Breast epithelium (tissue), 4 donors: Measurements from ENCODE around the gene WDFY2. TPM values are rescaled to one million over a fixed set of nuclear protein-coding genes. Genes with fewer than 3 reads are reported as not detected.

ENCODE experiments used
- DNase-seq, 2 donors: peaks; one replicate each; pipeline ENCODE4 v3.0.0-alpha.2; 2019; ENCODE audit warnings: low spot score in 2 of 2
- H3K27ac ChIP-seq, 2 donors: fragments of 200-600 bp; sonication (generic) in 1 of 2; one replicate each; pipeline ENCODE4 v1.5.1; 2016 to 2019; ENCODE audit warnings: mild to moderate bottlenecking in 1 of 2
- H3K27me3 ChIP-seq, 2 donors: fragments of 200-600 bp; sonication (generic) in 1 of 2; one replicate each; pipeline versions ENCODE4 v1.5.1 to v1.6.0; 2017 to 2019; ENCODE audit warnings: control low read depth in 1 of 2, mild to moderate bottlenecking in 1 of 2
- H3K36me3 ChIP-seq: fragments of 200-600 bp; one replicate; pipeline ENCODE4 v1.5.1; 2019
- H3K4me1 ChIP-seq, 2 donors: fragments of 200-600 bp; sonication (generic); one replicate each; pipeline ENCODE4 v1.5.1; 2016 to 2019; ENCODE audit warnings: control low read depth in 1 of 2
- H3K4me3 ChIP-seq, 3 donors: fragments of 200-600 bp; sonication (generic); 1 replicate in 2 of 3; 2 replicates in 1 of 3; pipeline ENCODE4 v1.5.1; 2016 to 2019; ENCODE audit warnings: mild to moderate bottlenecking in 3 of 3, moderate library complexity in 2 of 3
- H3K9me3 ChIP-seq, 2 donors: fragments of 200-600 bp; sonication (generic) in 1 of 2; one replicate each; pipeline ENCODE4 v1.5.1; 2016 to 2019; ENCODE audit warnings: control low read depth in 1 of 2
- POLR2A ChIP-seq: fragments of 450-650 bp; IDR thresholded peaks from one replicate; pipeline ENCODE4 v1.6.1; 2016; ENCODE audit warnings: antibody characterized with exemption, mild to moderate bottlenecking, moderate library complexity
- POLR2AphosphoS5 ChIP-seq, 3 donors: sonication (generic); formaldehyde crosslinking; IDR thresholded peaks; one replicate each; pipeline ENCODE4 v1.6.1; 2017; ENCODE audit warnings: antibody characterized with exemption in 3 of 3
- intact Hi-C: fragments of 100-400 bp; cut with DNase I; formaldehyde crosslinking; loops from one replicate; pipeline ENCODE4 v1.15.1; 2023; ENCODE audit warnings: low total_unique reads
- total RNA-seq, 3 donors: library from RNA; depleted of rRNA; stranded (reverse); fragments of >200 nt; gene quantifications; one replicate each; pipeline ENCODE4 v1.1.0, GENCODE V29; 2016
- TF ChIP-seq, protein P1 (sequence below), 3 donors: fragments of 450-650 bp; IDR thresholded peaks; one replicate each; pipeline ENCODE4 v1.5.1; 2016 to 2017; ENCODE audit warnings: antibody characterized with exemption in 3 of 3, mild to moderate bottlenecking in 3 of 3, moderate library complexity in 3 of 3

WDFY2 gene
- total RNA-seq, 3 donors from 2014 or later = 21.0 to 27.7 (median 21.4) TPM

DNA sequence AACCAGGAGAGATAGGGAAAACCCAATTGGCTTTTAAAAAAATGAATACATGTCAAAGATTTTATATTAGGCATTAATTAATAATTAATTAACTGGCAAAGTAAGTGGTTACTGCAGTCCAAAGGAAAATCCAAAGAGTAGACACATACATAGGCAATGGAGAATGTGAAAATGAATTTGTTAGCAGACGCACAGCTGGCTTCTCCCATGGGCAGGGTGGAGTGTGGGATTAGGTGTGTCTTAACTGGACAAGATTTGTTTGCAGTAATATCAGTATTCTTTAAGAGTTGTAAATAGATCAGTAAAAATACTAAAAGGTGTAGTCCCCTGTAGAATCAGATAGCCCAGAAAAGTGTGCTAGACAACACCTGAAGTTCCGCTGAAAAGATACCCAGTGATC, 161.0 kb downstream of the WDFY2 start:
- Histone ChIP-seq H3K4me3 (no peak overlapping the region), H3K27me3 (no peaks in the 10 kb centered on the region), H3K4me1 (no peaks in the 10 kb centered on the region), H3K36me3 (no peaks in the 10 kb centered on the region), H3K9me3 (peaks cover 7% of the 10 kb centered on the region in 2 donors), H3K27ac (no peak overlapping the region)
- no peak for TF ChIP-seq POLR2A
- TF ChIP-seq, protein P1, sequence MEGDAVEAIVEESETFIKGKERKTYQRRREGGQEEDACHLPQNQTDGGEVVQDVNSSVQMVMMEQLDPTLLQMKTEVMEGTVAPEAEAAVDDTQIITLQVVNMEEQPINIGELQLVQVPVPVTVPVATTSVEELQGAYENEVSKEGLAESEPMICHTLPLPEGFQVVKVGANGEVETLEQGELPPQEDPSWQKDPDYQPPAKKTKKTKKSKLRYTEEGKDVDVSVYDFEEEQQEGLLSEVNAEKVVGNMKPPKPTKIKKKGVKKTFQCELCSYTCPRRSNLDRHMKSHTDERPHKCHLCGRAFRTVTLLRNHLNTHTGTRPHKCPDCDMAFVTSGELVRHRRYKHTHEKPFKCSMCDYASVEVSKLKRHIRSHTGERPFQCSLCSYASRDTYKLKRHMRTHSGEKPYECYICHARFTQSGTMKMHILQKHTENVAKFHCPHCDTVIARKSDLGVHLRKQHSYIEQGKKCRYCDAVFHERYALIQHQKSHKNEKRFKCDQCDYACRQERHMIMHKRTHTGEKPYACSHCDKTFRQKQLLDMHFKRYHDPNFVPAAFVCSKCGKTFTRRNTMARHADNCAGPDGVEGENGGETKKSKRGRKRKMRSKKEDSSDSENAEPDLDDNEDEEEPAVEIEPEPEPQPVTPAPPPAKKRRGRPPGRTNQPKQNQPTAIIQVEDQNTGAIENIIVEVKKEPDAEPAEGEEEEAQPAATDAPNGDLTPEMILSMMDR (IDR thresholded peaks at IDR 0.05) = no peak
- no peak for TF ChIP-seq POLR2AphosphoS5 (IDR thresholded peaks at IDR 0.05)
- DNase-seq = no peak
- intact Hi-C loops = no loop called here

DNA sequence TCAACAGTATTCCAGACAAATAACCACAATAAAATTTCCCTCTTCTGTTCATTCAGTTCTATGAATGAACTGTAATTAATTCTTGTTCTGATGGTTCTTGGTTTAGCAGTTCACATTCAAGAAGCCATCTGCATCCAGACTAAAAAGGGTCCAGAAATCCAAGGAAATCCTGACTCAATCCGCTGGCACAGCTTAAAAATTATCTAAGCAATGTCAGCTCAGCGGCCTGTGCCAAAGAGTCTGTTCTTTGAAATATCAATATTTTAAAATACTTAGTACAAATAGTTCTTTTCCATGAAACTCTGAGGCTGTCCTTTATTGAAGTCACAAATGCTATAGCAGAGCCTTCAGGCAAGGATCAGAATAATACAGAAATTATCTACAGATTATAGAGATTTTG, 162.5 kb downstream of the WDFY2 start:
- no peak for DNase-seq
- Histone ChIP-seq H3K9me3 (peaks cover 7% of the 10 kb centered on the region in 2 donors), H3K36me3 (no peaks in the 10 kb centered on the region), H3K4me1 (no peaks in the 10 kb centered on the region), H3K27ac (no peak overlapping the region), H3K27me3 (no peaks in the 10 kb centered on the region), H3K4me3 (no peak overlapping the region)
- TF ChIP-seq, protein P1 (IDR thresholded peaks at IDR 0.05) = no peak
- TF ChIP-seq POLR2A (no peak), POLR2AphosphoS5 (IDR thresholded peaks at IDR 0.05) (no peak)
- intact Hi-C loops = no loop called here

DNA sequence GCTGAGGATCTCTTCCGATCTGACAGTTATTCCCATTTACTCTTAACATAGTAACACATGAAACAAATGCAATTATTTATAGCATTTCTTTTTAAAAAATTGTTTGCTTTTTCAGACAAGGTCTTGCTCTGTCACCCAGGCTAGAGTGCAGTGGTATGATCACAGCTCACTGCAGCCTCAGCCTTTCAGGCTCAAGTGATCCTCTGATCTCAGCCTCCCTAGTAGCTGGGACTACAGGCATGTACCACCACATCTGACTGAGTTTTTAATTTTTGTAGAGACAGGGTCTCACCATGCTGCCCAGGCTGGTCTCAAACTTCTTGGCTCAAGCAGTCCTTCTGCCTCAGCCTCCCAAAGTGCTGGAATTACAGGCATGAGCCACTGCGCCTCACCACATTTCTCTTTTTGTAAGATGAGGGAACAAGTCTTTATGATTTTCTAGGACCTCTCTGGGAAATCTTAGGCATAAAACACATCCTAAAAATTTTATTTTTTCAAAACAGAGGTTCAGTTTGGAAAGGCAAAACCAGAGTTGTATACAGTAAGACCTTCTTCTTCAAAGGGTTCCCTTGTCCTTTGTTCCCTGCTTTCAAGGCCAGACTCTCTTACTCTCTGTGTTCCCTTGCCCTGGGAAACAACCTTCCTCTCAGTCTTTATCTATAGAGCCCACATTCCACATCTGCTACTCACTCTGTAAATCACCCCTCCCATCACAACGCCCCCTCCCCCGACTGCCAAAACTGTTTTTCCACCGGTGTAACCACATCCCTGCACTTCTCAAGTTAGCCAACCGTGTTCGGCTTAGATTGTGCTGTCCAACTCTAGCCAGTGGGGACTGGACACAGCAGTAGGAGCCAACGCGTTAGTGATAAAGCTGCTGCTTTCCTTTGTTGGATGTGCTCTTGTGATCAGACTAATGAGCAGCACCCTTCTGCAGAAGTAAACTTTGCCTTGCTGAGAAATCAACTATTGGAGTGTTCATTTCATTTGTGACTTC, 163.5 kb downstream of the WDFY2 start:
- intact Hi-C loops = no loop called here
- H3K36me3 ChIP-seq = no peaks in the 10 kb centered on the region
- TF ChIP-seq POLR2A (no peak), POLR2AphosphoS5 (IDR thresholded peaks at IDR 0.05) (no peak)
- TF ChIP-seq, protein P1 (IDR thresholded peaks at IDR 0.05) = no peak
- no peak overlapping the region for H3K4me3 ChIP-seq
- no peak for DNase-seq
- H3K27ac ChIP-seq = no peak overlapping the region
- peaks cover 7% of the 10 kb centered on the region in 2 donors for H3K9me3 ChIP-seq
- no peaks in the 10 kb centered on the region for H3K4me1 ChIP-seq
- H3K27me3 ChIP-seq = no peaks in the 10 kb centered on the region

DNA sequence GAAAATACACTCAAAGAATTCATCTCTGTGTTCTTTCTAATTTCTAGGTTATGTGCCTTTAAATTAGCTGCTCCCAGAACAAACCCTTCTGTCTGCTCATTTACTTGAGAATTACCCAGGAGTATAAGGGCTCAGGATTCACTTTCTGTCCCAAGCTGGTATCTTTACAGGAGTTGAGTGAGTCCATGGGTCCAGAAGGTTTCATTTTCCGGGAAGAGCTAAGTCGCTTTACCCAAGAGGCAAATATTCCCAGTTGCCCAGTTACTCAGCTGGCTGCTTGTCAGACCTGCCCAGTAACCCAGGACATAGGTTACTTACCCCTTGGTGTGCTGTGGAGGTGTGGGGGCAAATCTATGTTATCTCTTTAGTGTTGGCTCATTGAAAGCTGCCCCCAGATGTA, 172.4 kb downstream of the WDFY2 start:
- H3K27ac ChIP-seq = no peak overlapping the region
- H3K36me3 ChIP-seq = no peaks in the 10 kb centered on the region
- intact Hi-C loops = no loop called here
- H3K9me3 ChIP-seq = no peaks in the 10 kb centered on the region
- DNase-seq = no peak
- H3K4me1 ChIP-seq = no peaks in the 10 kb centered on the region
- no peak overlapping the region for H3K4me3 ChIP-seq
- no peak for TF ChIP-seq POLR2AphosphoS5 (IDR thresholded peaks at IDR 0.05)
- TF ChIP-seq, protein P1 (IDR thresholded peaks at IDR 0.05) = no peak
- no peak for TF ChIP-seq POLR2A
- no peaks in the 10 kb centered on the region for H3K27me3 ChIP-seq

DNA sequence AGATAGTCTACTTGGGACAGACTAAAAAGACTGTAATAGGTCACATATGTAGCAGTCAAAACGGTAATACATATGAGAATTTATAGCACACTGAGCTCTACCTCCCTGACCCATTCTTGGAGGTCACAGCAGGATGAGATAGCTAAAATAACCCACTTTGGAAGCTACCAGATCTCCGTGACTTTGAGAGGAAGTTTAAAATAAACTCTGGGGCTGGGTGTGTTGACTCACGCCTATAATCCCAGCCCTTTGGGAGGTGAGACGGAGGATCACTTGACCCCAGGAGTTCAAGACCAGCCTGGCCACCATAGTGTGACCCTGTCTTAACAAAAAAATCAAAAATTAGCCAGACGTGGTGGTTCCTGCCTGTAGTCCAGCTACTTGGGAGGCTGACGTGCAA, 174.4 kb downstream of the WDFY2 start:
- Histone ChIP-seq H3K27ac (no peak overlapping the region), H3K4me3 (no peak overlapping the region), H3K4me1 (no peaks in the 10 kb centered on the region), H3K36me3 (no peaks in the 10 kb centered on the region), H3K9me3 (no peaks in the 10 kb centered on the region), H3K27me3 (no peaks in the 10 kb centered on the region)
- intact Hi-C loops = no loop called here
- DNase-seq = no peak
- TF ChIP-seq, protein P1 (IDR thresholded peaks at IDR 0.05) = no peak
- TF ChIP-seq POLR2AphosphoS5 (IDR thresholded peaks at IDR 0.05) (no peak), POLR2A (no peak)
